ENCODE measurements around the gene LEKR1. TPM values are rescaled to one million over a fixed set of nuclear protein-coding genes. Genes with fewer than 3 reads are reported as not detected.

The LEKR1 gene
- total RNA-seq, 1 donor from 2014 or later, result not detected

GRCh38 chr3:156816794-156817645 lies 9.1 kb upstream of the LEKR1 start:
- intact Hi-C loops (cut with DNase I), result loop anchor here (2.0 to 10.0 kb wide), 5 partner anchors 142 to 672 kb away; partner anchors contain the start of genes SSR3 and TIPARP
- Histone ChIP-seq H3K4me3 (peak overlapping the region; percentile 66 to 67), H3K9me3 (no peaks in the 10 kb centered on the region), H3K27me3 (no peaks in the 10 kb centered on the region), H3K27ac (peak overlapping the region; percentile 58 to 74), H3K36me3 (no peaks in the 10 kb centered on the region), H3K4me1 (no peaks in the 10 kb centered on the region)
- peak in 1 of 3 experiments; percentile 16 for TF ChIP-seq CTCF (IDR thresholded peaks at IDR 0.05)
- DNase-seq (ENCODE audit: low spot score in 2 of 2), result peak; percentile 20 to 90

GRCh38 chr3:156817646-156818272 lies 8.4 kb upstream of the LEKR1 start:
- TF ChIP-seq CTCF (IDR thresholded peaks at IDR 0.05), result no peak
- Histone ChIP-seq H3K4me3 (peak overlapping the region; percentile 66 to 67), H3K27ac (peak overlapping the region; percentile 58 to 74), H3K27me3 (no peaks in the 10 kb centered on the region), H3K36me3 (no peaks in the 10 kb centered on the region), H3K9me3 (no peaks in the 10 kb centered on the region), H3K4me1 (no peaks in the 10 kb centered on the region)
- no peak for DNase-seq (ENCODE audit: low spot score in 2 of 2)
- intact Hi-C loops (cut with DNase I), result loop anchor here (2.0 to 10.0 kb wide), 5 partner anchors 143 to 673 kb away; partner anchors contain the start of genes SSR3 and TIPARP

DNA sequence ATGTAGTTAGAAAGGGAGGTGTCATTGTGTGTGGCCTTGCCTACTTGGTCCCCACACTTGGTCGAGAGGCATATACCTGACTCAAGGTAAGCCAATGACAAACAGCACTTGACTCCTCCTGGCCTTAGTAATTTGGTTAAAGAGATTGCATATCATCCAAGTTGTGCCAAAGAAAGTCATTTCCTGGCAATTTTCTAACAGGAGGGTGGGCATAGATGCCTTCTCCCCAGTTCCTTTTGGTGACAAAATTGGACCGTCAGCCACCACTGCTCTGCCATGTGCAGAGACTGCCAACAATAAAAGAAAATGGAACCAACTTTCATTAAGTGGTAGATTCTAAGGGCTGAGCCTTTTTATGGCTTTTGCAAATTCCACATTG lies 7.9 kb upstream of the LEKR1 start:
- no peak overlapping the region for H3K27ac ChIP-seq
- DNase-seq (ENCODE audit: low spot score in 2 of 2), result no peak
- no peaks in the 10 kb centered on the region for H3K9me3 ChIP-seq
- H3K4me3 ChIP-seq, result no peak overlapping the region
- no peaks in the 10 kb centered on the region for H3K4me1 ChIP-seq
- H3K27me3 ChIP-seq, result no peaks in the 10 kb centered on the region
- no peak for TF ChIP-seq CTCF (IDR thresholded peaks at IDR 0.05)
- H3K36me3 ChIP-seq, result no peaks in the 10 kb centered on the region
- intact Hi-C loops (cut with DNase I), result loop anchor here (5.0 to 10.0 kb wide), 4 partner anchors 261 to 673 kb away; partner anchors contain the start of gene SSR3

- Histone ChIP-seq H3K4me1 (no peaks in the 10 kb centered on the region), H3K27me3 (no peaks in the 10 kb centered on the region), H3K4me3 (no peak overlapping the region), H3K27ac (no peak overlapping the region), H3K9me3 (no peaks in the 10 kb centered on the region), H3K36me3 (no peaks in the 10 kb centered on the region)
- no peak for DNase-seq (ENCODE audit: low spot score in 2 of 2)
- intact Hi-C loops (cut with DNase I), result loop anchor here (5.0 to 10.0 kb wide), 4 partner anchors 262 to 674 kb away; partner anchors contain the start of gene SSR3
- TF ChIP-seq CTCF (IDR thresholded peaks at IDR 0.05), result no peak
These were observed 7.3 kb upstream of the LEKR1 start for GRCh38 chr3:156818890-156819289.

GRCh38 chr3:156819842-156820691 lies 6.1 kb upstream of the LEKR1 start:
- Histone ChIP-seq H3K27ac (no peak overlapping the region), H3K4me1 (no peaks in the 10 kb centered on the region), H3K27me3 (no peaks in the 10 kb centered on the region), H3K36me3 (no peaks in the 10 kb centered on the region), H3K9me3 (no peaks in the 10 kb centered on the region), H3K4me3 (no peak overlapping the region)
- intact Hi-C loops (cut with DNase I), result loop anchor here (5.0 to 10.0 kb wide), 4 partner anchors 262 to 675 kb away; partner anchors contain the start of gene SSR3
- no peak for TF ChIP-seq CTCF (IDR thresholded peaks at IDR 0.05)
- DNase-seq (ENCODE audit: low spot score in 2 of 2), result no peak
